Caco-2 (cell line): ENCODE data around the gene JSRP1. TPM values are rescaled to one million over a fixed set of nuclear protein-coding genes. Genes with fewer than 3 reads are reported as not detected.

ENCODE experiments used
- BruUV-seq: library from RNA; stranded (reverse); fragments of 400-500 nt; replicated peaks from 2 replicates; lab custom pipeline; 2021; lab: Mats Ljungman, UMichigan
- CTCF ChIA-PET: fragments of 300-600 bp; sonication (Branson Sonifier 250); formaldehyde crosslinking; loops from one replicate; lab custom pipeline; 2022; ENCODE audit warnings: antibody characterized with exemption; lab: Charles Lee
- POLR2A ChIA-PET: fragments of 300-600 bp; sonication (Branson Sonifier 250); formaldehyde crosslinking; loops from one replicate; lab custom pipeline; 2022; ENCODE audit warnings: antibody characterized with exemption; lab: Charles Lee
- DNase-seq, 2 experiments: peaks; one replicate each; pipeline versions ENCODE4 v3.0.0 to v3.0.0-alpha.2; 2020 to 2022
- H3K27me3 ChIP-seq: replicated peaks from 2 replicates; pipeline ENCODE4 v1.6.0; 2011; ENCODE audit warnings: low read length; ENCODE audit not compliant: control insufficient read depth, insufficient read depth
- H3K36me3 ChIP-seq: 2 replicates; pipeline ENCODE4 v1.5.1; 2011; ENCODE audit warnings: low read length; ENCODE audit not compliant: control insufficient read depth, insufficient read depth
- H3K4me1 ChIP-seq: fragments of 250-450 bp; sonication (Bioruptor Pico); 2 replicates; pipeline ENCODE4 v1.5.1; 2020; ENCODE audit warnings: mild to moderate bottlenecking
- H3K4me3 ChIP-seq: 2 replicates; pipeline ENCODE4 v1.5.1; 2011; ENCODE audit warnings: low read depth, mild to moderate bottlenecking, control low read depth, low read length
- H3K9me3 ChIP-seq: fragments of 250-450 bp; sonication (Bioruptor Pico); 2 replicates; pipeline ENCODE4 v1.5.1; 2020; ENCODE audit warnings: mild to moderate bottlenecking, moderate library complexity
- H3K27ac Mint-ChIP-seq: one replicate; pipeline ENCODE4 v1.8.0; 2022; ENCODE audit warnings: mixed read lengths; ENCODE audit not compliant: unreplicated experiment
- H3K27me3 Mint-ChIP-seq: one replicate; pipeline ENCODE4 v1.8.0; 2022; ENCODE audit warnings: mixed read lengths; ENCODE audit not compliant: insufficient read depth, unreplicated experiment
- H3K36me3 Mint-ChIP-seq: one replicate; pipeline ENCODE4 v1.8.0; 2022; ENCODE audit warnings: mild to moderate bottlenecking, mixed read lengths; ENCODE audit not compliant: insufficient read depth, unreplicated experiment
- H3K4me1 Mint-ChIP-seq: one replicate; pipeline ENCODE4 v1.8.0; 2022; ENCODE audit warnings: low read depth, mixed read lengths; ENCODE audit not compliant: unreplicated experiment
- H3K4me3 Mint-ChIP-seq: one replicate; pipeline ENCODE4 v1.8.0; 2022; ENCODE audit warnings: mild to moderate bottlenecking, moderate library complexity, mixed read lengths; ENCODE audit not compliant: unreplicated experiment
- H3K9me3 Mint-ChIP-seq: one replicate; pipeline ENCODE4 v1.8.0; 2022; ENCODE audit warnings: mixed read lengths; ENCODE audit not compliant: unreplicated experiment
- intact Hi-C: fragments of 100-400 bp; cut with micrococcal nuclease; formaldehyde crosslinking; loops from one replicate; pipeline ENCODE4 v1.10.0; 2022; ENCODE audit not compliant: unreplicated experiment
- total RNA-seq: library from RNA; stranded (reverse); gene quantifications from 2 replicates; pipeline ENCODE4 v1.2.3, GENCODE V29; 2022
- TF ChIP-seq, protein P1 (sequence below), 2 experiments: fragments of 200-600 bp in 1 of 2; IDR thresholded peaks; 1 replicate in 1 of 2; 2 replicates in 1 of 2; pipeline versions ENCODE4 v1.5.1 to v1.8.0; 2011 to 2022; ENCODE audit warnings: antibody characterized with exemption in 1 of 2, control low read depth in 1 of 2, inconsistent platforms in 1 of 2, low read depth in 1 of 2, low read length in 1 of 2, mild to moderate bottlenecking in 1 of 2, moderate library complexity in 1 of 2; ENCODE audit not compliant: insufficient read depth in 1 of 2, severe bottlenecking in 1 of 2, unreplicated experiment in 1 of 2

JSRP1 gene
- total RNA-seq, 1 experiment from 2014 or later = not detected

GRCh38 chr19:2290441-2291184 lies 34.4 kb upstream of the JSRP1 start:
- Mint-ChIP-seq H3K36me3 (peaks cover 6% of the 10 kb centered on the region), H3K27me3 (peaks cover 17% of the 10 kb centered on the region), H3K27ac (no peak overlapping the region), H3K4me3 (peak overlapping the region; percentile 61), H3K9me3 (no peaks in the 10 kb centered on the region), H3K4me1 (no peaks in the 10 kb centered on the region)
- TF ChIP-seq, protein P1, sequence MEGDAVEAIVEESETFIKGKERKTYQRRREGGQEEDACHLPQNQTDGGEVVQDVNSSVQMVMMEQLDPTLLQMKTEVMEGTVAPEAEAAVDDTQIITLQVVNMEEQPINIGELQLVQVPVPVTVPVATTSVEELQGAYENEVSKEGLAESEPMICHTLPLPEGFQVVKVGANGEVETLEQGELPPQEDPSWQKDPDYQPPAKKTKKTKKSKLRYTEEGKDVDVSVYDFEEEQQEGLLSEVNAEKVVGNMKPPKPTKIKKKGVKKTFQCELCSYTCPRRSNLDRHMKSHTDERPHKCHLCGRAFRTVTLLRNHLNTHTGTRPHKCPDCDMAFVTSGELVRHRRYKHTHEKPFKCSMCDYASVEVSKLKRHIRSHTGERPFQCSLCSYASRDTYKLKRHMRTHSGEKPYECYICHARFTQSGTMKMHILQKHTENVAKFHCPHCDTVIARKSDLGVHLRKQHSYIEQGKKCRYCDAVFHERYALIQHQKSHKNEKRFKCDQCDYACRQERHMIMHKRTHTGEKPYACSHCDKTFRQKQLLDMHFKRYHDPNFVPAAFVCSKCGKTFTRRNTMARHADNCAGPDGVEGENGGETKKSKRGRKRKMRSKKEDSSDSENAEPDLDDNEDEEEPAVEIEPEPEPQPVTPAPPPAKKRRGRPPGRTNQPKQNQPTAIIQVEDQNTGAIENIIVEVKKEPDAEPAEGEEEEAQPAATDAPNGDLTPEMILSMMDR (IDR thresholded peaks at IDR 0.05; ENCODE audit: insufficient read depth in 1 of 2, low read depth in 1 of 2, low read length in 1 of 2, severe bottlenecking in 1 of 2, unreplicated experiment in 1 of 2) = no peak
- Histone ChIP-seq H3K36me3 (no peaks in the 10 kb centered on the region), H3K27me3 (peaks cover 2% of the 10 kb centered on the region), H3K9me3 (no peaks in the 10 kb centered on the region), H3K4me1 (peaks cover 13% of the 10 kb centered on the region), H3K4me3 (peak overlapping the region; percentile 17)
- intact Hi-C loops = no loop called here
- ChIA-PET CTCF (no interaction called here), POLR2A (no interaction called here)
- BruUV-seq = no TSS peak
- no peak for DNase-seq

GRCh38 chr19:2289714-2290435 lies 33.7 kb upstream of the JSRP1 start:
- POLR2A ChIA-PET = no interaction called here
- H3K27me3 Mint-ChIP-seq = peaks cover 17% of the 10 kb centered on the region
- Histone ChIP-seq H3K4me3 (peak overlapping the region; percentile 17), H3K27me3 (peaks cover 2% of the 10 kb centered on the region), H3K36me3 (no peaks in the 10 kb centered on the region), H3K9me3 (no peaks in the 10 kb centered on the region), H3K4me1 (peaks cover 13% of the 10 kb centered on the region)
- intact Hi-C loops = no loop called here
- BruUV-seq = no TSS peak
- CTCF ChIA-PET = no interaction called here
- TF ChIP-seq, protein P1 (IDR thresholded peaks at IDR 0.05; ENCODE audit: insufficient read depth in 1 of 2, low read depth in 1 of 2, low read length in 1 of 2, severe bottlenecking in 1 of 2, unreplicated experiment in 1 of 2) = no peak
- no peak for DNase-seq
- H3K36me3 Mint-ChIP-seq = peaks cover 6% of the 10 kb centered on the region
- no peak overlapping the region for H3K27ac Mint-ChIP-seq
- no peaks in the 10 kb centered on the region for H3K4me1 Mint-ChIP-seq
- no peaks in the 10 kb centered on the region for H3K9me3 Mint-ChIP-seq
- H3K4me3 Mint-ChIP-seq = peak overlapping the region; percentile 73

DNA sequence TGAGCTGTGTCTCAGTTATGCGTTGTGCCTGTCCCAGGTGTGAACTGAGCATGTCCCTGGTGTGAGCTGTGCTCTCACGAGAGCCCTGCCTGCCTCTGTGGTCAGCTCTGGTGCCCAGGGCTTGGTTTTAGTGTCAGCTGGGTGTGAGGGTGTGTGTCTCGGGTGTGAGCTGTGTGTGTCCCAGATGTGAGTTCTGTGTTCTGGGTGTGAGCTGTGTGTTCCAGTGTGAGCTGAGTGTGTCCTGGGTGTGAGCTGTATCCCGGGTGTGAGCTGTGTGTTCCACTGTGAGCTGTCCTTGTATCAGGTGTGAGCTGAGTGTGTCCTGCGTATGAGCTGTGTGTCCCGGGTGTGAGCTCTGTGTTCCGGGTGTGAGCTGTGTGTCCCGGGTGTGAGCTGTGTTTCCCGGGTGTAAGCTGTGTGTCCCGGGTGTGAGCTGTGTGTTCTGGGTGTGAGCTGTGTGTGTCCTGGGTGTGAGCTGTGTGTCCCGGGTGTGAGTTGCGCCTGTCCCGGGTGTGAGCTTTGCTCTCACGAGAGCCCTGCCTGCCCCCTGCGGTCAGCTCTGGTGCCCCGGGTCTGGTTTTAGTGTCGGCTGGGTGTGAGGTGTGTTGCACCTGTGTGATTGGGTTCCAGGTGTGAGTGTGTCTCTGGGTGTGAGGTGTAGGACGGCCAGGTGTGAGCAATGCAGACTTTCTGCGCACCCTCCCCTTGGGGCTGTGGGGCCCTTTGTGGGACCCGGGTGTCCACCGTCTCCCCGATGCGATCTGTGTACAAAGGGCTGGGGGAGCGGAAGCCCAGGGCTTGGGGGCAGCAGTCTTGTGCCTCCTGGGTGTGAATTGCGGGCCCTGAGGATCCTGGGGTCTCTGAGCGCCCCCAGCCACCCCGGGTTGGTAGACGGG lies 32.8 kb upstream of the JSRP1 start:
- Histone ChIP-seq H3K4me3 (no peak overlapping the region), H3K4me1 (peaks cover 13% of the 10 kb centered on the region), H3K27me3 (peaks cover 2% of the 10 kb centered on the region), H3K9me3 (no peaks in the 10 kb centered on the region), H3K36me3 (no peaks in the 10 kb centered on the region)
- peaks cover 17% of the 10 kb centered on the region for H3K27me3 Mint-ChIP-seq
- TF ChIP-seq, protein P1 (IDR thresholded peaks at IDR 0.05; ENCODE audit: insufficient read depth in 1 of 2, low read depth in 1 of 2, low read length in 1 of 2, severe bottlenecking in 1 of 2, unreplicated experiment in 1 of 2) = no peak
- no TSS peak for BruUV-seq
- CTCF ChIA-PET = interaction anchor here (0.5 to 0.6 kb wide), 2 partner anchors 14 to 74 kb away, joined by 3 read pairs; no protein-coding TSS in a partner anchor
- no peak overlapping the region for H3K27ac Mint-ChIP-seq
- peaks cover 6% of the 10 kb centered on the region for H3K36me3 Mint-ChIP-seq
- POLR2A ChIA-PET = interaction anchor here (0.5 kb wide), 1 partner anchor 1446 kb away, joined by 6 read pairs; no protein-coding TSS in a partner anchor
- no peak for DNase-seq
- H3K4me1 Mint-ChIP-seq = no peaks in the 10 kb centered on the region
- H3K4me3 Mint-ChIP-seq = peak overlapping the region; percentile 73
- H3K9me3 Mint-ChIP-seq = no peaks in the 10 kb centered on the region
- intact Hi-C loops = no loop called here
